ENCODE data around the gene ILDR2. TPM values are rescaled to one million over a fixed set of nuclear protein-coding genes. Genes with fewer than 3 reads are reported as not detected.

Gene ILDR2
- total RNA-seq (2022; extraction: Qiagen RNA extraction), result 0.02 to 0.05 TPM (median 0.03 TPM) in 3 of 5 replicates, not detected in the others

GRCh38 chr1:166975361-166976129 is at the start of gene ILDR2:
Gene ILDR2 (minus strand): TSS chr1:166975540. CDS start chr1:166975268, 272 bp downstream.

GRCh38 chr1:166988974-166989515 is 13.7 kb upstream of the ILDR2 start, which contains the start of gene MAEL:
Gene MAEL (plus strand): TSS chr1:166989280. CDS start chr1:166989353, 73 bp downstream.

GRCh38 chr1:166875734-166876539 is 99.4 kb downstream of the ILDR2 start, which contains the start of gene TADA1:
Gene TADA1 (minus strand): TSS chr1:166876264. CDS start chr1:166876233, 31 bp downstream.

Other genes starting within 250 kb of the ILDR2 start
- gene POGK, start 136.1 kb downstream of the ILDR2 start, total RNA-seq (2022; extraction: Qiagen RNA extraction), result 25.1 to 30.7 TPM (median 28.5 TPM) in 5 replicates
- 11.4 to 13.9 TPM (median 13.6 TPM) in 5 replicates for gene TADA1, start 99.3 kb downstream of the ILDR2 start, total RNA-seq (2022; extraction: Qiagen RNA extraction)
- not detected in 5 replicates for gene MAEL, start 13.7 kb upstream of the ILDR2 start, total RNA-seq (2022; extraction: Qiagen RNA extraction)
- gene GPA33, start 114.8 kb upstream of the ILDR2 start, total RNA-seq (2022; extraction: Qiagen RNA extraction), result not detected in 5 replicates
- not detected in 5 replicates for gene STYXL2, start 118.5 kb upstream of the ILDR2 start, total RNA-seq (2022; extraction: Qiagen RNA extraction)
- 3.3 to 4.1 TPM (median 3.4 TPM) in 5 replicates for gene POU2F1, start 245.3 kb upstream of the ILDR2 start, total RNA-seq (2022; extraction: Qiagen RNA extraction)

All from A549 treated with Mapracorat at 1 μM for 4 hours (cell line).